Osteocyte (in vitro differentiated cells): ENCODE data around the gene MYO9A. TPM values are rescaled to one million over a fixed set of nuclear protein-coding genes. Genes with fewer than 3 reads are reported as not detected.

Experiments
- DNase-seq: peaks from one replicate; pipeline ENCODE4 v3.0.0; 2021; ENCODE audit warnings: mixed read lengths; ENCODE audit not compliant: unreplicated experiment; ENCODE audit errors: extremely low spot score
- H3K27ac Mint-ChIP-seq: one replicate; pipeline ENCODE4 v1.8.0; 2021; ENCODE audit warnings: mild to moderate bottlenecking, mixed read lengths; ENCODE audit not compliant: unreplicated experiment
- H3K27me3 Mint-ChIP-seq: one replicate; pipeline ENCODE4 v1.8.0; 2021; ENCODE audit warnings: mixed read lengths; ENCODE audit not compliant: unreplicated experiment
- H3K36me3 Mint-ChIP-seq: one replicate; pipeline ENCODE4 v1.8.0; 2021; ENCODE audit warnings: mixed read lengths; ENCODE audit not compliant: unreplicated experiment
- H3K4me1 Mint-ChIP-seq: one replicate; pipeline ENCODE4 v1.8.0; 2021; ENCODE audit warnings: mixed read lengths; ENCODE audit not compliant: unreplicated experiment
- H3K4me3 Mint-ChIP-seq: one replicate; pipeline ENCODE4 v1.8.0; 2021; ENCODE audit warnings: mild to moderate bottlenecking, moderate library complexity, mixed read lengths; ENCODE audit not compliant: unreplicated experiment
- H3K9me3 Mint-ChIP-seq: one replicate; pipeline ENCODE4 v1.8.0; 2021; ENCODE audit warnings: mixed read lengths; ENCODE audit not compliant: unreplicated experiment
- total RNA-seq: library from RNA; stranded (reverse); gene quantifications from 2 replicates; pipeline ENCODE4 v1.2.1, GENCODE V29; 2021
- TF ChIP-seq, protein P1 (sequence below): fragments of 200-600 bp; sonication (generic); IDR thresholded peaks from 2 replicates; pipeline ENCODE4 v1.5.0; 2021; ENCODE audit warnings: antibody characterized with exemption, mild to moderate bottlenecking, moderate library complexity

The MYO9A gene
- total RNA-seq, 1 donor from 2014 or later = 39.6 TPM

DNA sequence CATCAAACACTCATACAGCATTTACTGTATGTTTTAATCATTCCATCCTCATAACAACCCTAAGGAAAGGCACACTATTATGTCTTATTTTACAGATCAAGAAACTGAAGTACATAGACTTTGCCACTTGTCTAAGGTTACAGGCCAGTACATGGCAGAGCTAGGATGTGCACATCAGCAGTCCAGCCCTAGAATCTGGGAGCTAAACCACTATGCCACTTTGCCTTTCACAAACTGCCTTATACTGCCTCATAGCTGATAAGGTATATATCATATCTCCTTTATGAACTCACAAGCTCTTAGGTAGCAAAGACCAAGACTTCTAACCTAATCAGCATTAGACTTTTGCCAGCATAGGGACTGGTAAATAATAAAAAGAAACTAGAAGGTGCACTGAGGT, 49.1 kb downstream of the MYO9A start:
- Mint-ChIP-seq H3K27ac (no peak overlapping the region), H3K9me3 (peaks cover 6% of the 10 kb centered on the region), H3K4me3 (no peak overlapping the region), H3K4me1 (peaks cover 14% of the 10 kb centered on the region), H3K36me3 (no peaks in the 10 kb centered on the region), H3K27me3 (no peaks in the 10 kb centered on the region)
- no peak for DNase-seq
- TF ChIP-seq, protein P1, sequence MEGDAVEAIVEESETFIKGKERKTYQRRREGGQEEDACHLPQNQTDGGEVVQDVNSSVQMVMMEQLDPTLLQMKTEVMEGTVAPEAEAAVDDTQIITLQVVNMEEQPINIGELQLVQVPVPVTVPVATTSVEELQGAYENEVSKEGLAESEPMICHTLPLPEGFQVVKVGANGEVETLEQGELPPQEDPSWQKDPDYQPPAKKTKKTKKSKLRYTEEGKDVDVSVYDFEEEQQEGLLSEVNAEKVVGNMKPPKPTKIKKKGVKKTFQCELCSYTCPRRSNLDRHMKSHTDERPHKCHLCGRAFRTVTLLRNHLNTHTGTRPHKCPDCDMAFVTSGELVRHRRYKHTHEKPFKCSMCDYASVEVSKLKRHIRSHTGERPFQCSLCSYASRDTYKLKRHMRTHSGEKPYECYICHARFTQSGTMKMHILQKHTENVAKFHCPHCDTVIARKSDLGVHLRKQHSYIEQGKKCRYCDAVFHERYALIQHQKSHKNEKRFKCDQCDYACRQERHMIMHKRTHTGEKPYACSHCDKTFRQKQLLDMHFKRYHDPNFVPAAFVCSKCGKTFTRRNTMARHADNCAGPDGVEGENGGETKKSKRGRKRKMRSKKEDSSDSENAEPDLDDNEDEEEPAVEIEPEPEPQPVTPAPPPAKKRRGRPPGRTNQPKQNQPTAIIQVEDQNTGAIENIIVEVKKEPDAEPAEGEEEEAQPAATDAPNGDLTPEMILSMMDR = no peak

DNA sequence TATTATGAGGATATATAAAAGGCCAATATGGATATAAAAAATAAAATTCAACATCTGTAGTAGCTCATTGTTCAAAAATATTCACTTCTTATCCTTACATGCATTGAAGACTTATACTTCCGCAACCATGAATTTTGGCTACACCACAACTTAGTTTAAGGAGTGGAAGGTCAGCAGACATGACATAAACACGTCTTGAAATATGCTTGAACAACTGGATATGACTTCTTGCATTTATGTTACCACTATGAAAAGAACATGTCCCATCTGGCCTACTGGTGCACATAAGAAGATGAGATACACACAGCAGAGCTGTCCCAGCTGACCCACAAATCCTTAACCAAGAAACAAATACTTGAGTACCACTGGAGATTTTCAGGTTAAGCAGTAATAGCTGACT, 52.1 kb downstream of the MYO9A start:
- peaks cover 7% of the 10 kb centered on the region for H3K9me3 Mint-ChIP-seq
- peaks cover 7% of the 10 kb centered on the region for H3K36me3 Mint-ChIP-seq
- H3K4me3 Mint-ChIP-seq = no peak overlapping the region

DNA sequence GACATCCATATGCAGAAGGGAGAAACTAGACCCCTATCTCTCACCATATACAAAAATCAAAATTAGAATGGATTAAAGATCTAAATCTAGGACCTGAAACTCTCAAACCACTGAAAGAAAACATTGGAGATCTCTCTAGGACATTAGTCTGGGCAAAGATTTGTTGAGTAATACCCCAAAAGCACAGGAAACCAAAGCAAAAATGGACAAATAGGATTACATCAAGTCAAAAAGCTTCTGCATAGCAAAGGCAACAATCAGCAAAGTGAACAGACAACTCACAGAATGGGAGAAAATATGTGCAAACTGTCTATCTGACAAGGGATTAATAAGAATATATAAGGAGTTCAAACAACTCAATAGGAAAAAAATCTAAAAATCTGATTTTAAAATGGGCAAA, 54.8 kb downstream of the MYO9A start:
- H3K36me3 Mint-ChIP-seq = peaks cover 7% of the 10 kb centered on the region
- H3K27ac Mint-ChIP-seq = no peak overlapping the region
- TF ChIP-seq, protein P1 = no peak
- H3K27me3 Mint-ChIP-seq = no peaks in the 10 kb centered on the region
- no peak for DNase-seq
- H3K4me3 Mint-ChIP-seq = no peak overlapping the region
- peaks cover 7% of the 10 kb centered on the region for H3K9me3 Mint-ChIP-seq
- H3K4me1 Mint-ChIP-seq = peaks cover 13% of the 10 kb centered on the region

More for the DNA sequence above, 52.1 kb downstream of the MYO9A start:
- TF ChIP-seq, protein P1 = no peak
- no peak for DNase-seq
- Mint-ChIP-seq H3K27ac (no peak overlapping the region), H3K4me1 (peaks cover 8% of the 10 kb centered on the region), H3K27me3 (no peaks in the 10 kb centered on the region)

DNA sequence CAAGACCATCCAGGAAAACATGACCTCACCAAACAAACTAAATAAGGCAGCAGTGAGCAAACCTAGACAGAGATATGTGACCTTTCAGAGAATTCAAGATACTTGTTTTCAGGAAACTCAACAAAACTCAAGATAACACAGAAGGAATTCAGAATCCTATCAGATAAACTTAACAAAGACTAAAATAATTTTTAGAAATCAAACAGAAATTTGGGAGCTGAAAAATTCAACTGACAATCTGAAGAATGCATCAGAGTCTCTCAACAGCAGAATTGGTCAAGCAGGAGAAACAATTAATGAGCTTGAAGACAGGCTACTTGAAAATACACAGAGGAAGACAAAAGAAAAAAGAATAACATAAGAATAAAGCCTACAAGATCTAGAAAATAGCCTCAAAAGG, 55.6 kb downstream of the MYO9A start:
- Mint-ChIP-seq H3K9me3 (peaks cover 7% of the 10 kb centered on the region), H3K4me1 (peaks cover 17% of the 10 kb centered on the region), H3K27ac (no peak overlapping the region), H3K27me3 (no peaks in the 10 kb centered on the region), H3K4me3 (no peak overlapping the region), H3K36me3 (peaks cover 7% of the 10 kb centered on the region)
- TF ChIP-seq, protein P1 = no peak
- no peak for DNase-seq

DNA sequence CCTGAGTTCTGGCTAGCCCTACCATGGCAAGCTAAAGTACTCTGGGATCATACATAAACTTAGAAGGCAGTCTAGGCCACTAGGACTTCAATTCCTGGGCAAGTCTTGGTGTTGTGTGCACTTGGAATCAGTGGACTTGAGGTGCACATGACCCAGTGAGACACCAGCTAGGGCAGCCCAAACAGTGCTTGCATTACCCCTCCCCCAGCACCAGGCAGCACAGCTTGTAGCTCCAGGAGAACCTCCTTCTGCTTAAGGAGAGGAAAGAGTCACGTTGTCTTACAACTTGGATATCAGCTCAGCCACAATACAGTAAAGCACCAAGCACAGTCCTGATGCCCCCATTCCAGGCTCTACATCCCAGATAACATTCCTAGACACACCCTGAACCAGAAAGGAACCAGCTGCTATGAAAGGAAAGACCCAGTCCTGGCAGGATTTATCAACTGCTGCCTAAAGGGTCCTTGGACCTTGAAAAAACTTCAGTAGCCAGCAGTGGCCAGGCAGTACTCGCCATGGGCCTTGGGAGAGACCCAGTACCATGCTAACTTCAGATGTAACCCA, 57.2 kb downstream of the MYO9A start:
- H3K27me3 Mint-ChIP-seq = no peaks in the 10 kb centered on the region
- no peak for DNase-seq

More for the DNA sequence above, 57.2 kb downstream of the MYO9A start:
- Mint-ChIP-seq H3K9me3 (peaks cover 7% of the 10 kb centered on the region), H3K4me3 (no peak overlapping the region), H3K36me3 (peaks cover 7% of the 10 kb centered on the region), H3K4me1 (peaks cover 18% of the 10 kb centered on the region), H3K27ac (no peak overlapping the region)
- TF ChIP-seq, protein P1 = no peak
